DOHH2 (cell line): ENCODE measurements around the gene PEA15.

Source experiments
- CTCF ChIP-seq: fragments of 200-600 bp; sonication (generic); IDR thresholded peaks from one replicate; pipeline ENCODE4 v1.5.1; 2014; ENCODE audit warnings: antibody characterized with exemption, mild to moderate bottlenecking, low read depth, low read length; ENCODE audit not compliant: poor library complexity, severe bottlenecking
- EZH2phosphoT487 ChIP-seq: fragments of 200-600 bp; sonication (generic); IDR thresholded peaks from 2 replicates; pipeline ENCODE4 v1.6.1; 2017; ENCODE audit warnings: borderline replicate concordance, mild to moderate bottlenecking, antibody characterized with exemption, low read length, moderate library complexity, mixed read lengths

DNA sequence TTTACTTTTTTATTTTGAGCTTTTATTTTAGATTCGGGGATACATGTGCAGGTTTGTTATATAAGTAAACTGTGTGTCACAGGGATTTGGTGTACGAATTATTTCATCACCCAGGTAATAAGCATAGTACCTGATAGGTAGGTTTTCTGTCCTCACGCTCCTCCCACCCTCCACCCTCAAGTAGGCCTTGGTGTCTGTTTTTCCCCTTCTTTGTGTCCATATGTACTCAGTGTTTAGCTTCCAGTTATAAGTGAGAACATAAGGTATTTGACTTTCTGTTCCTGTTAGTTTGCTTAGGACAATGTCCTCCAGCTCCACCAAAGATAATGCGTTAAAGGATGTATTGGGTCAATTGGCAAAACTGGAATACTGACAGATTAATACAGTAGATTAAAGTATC, 48.0 kb upstream of the PEA15 start:
- no peak for TF ChIP-seq CTCF
- TF ChIP-seq EZH2phosphoT487: no peak
